Bronchial epithelial cell (primary cell): ENCODE results near the gene SIPA1. TPM values are rescaled to one million over a fixed set of nuclear protein-coding genes. Genes with fewer than 3 reads are reported as not detected.
A peak's percentile ranks its signal among the peaks of the same experiment; 100 is the strongest.
"Not testable (repeated sequence)": the region's sequence is repeated elsewhere in the genome, so short reads cannot be mapped to it uniquely, and the experiment has no call there.

Source experiments
- DNase-seq: peaks from one replicate; pipeline ENCODE4 v3.0.0-alpha.2; 2010; ENCODE audit warnings: low read depth
- FAIRE-seq: peaks from 2 replicates; lab custom pipeline; 2011; peaks lifted over from hg19 to GRCh38; lab: Jason Lieb, UNC
- H3K27me3 ChIP-seq: 2 replicates; pipeline ENCODE4 v1.5.1; 2011; ENCODE audit warnings: low read length; ENCODE audit not compliant: control insufficient read depth, insufficient read depth
- H3K36me3 ChIP-seq: 2 replicates; pipeline ENCODE4 v1.5.1; 2011; ENCODE audit warnings: low read length; ENCODE audit not compliant: control insufficient read depth, insufficient read depth
- H3K4me3 ChIP-seq: 2 replicates; pipeline ENCODE4 v1.5.1; 2011; ENCODE audit warnings: mild to moderate bottlenecking, low read depth, low read length, control low read depth
- CTCF ChIP-seq: IDR thresholded peaks from 2 replicates; pipeline ENCODE4 v1.5.1; 2011; ENCODE audit warnings: mild to moderate bottlenecking, moderate library complexity, low read length, control low read depth, inconsistent platforms; ENCODE audit not compliant: insufficient read depth, severe bottlenecking
- total RNA-seq: library from RNA; depleted of rRNA; stranded (reverse); fragments of >200 nt; gene quantifications from 2 replicates; pipeline ENCODE4 v1.2.1, GENCODE V29; 2014

SIPA1 gene
- total RNA-seq, 1 donor from 2014 or later: 11.1 TPM

- TF ChIP-seq CTCF: no peak
- H3K27me3 ChIP-seq: no peaks in the 10 kb centered on the region
- DNase-seq: no peak
- H3K36me3 ChIP-seq: no peaks in the 10 kb centered on the region
- H3K4me3 ChIP-seq: no peak overlapping the region
- FAIRE-seq: no peak
These were observed 42.4 kb downstream of the SIPA1 start for GRCh38 chr11:65680192-65680743.

GRCh38 chr11:65683480-65683879, 45.6 kb downstream of the SIPA1 start:
- DNase-seq, H3K27me3 ChIP-seq, H3K4me3 ChIP-seq, H3K36me3 ChIP-seq, FAIRE-seq: not testable (repeated sequence)

- no peak for FAIRE-seq
These were observed 48.1 kb downstream of the SIPA1 start for GRCh38 chr11:65685981-65686380.

GRCh38 chr11:65691847-65692246, 53.9 kb downstream of the SIPA1 start:
- FAIRE-seq: not testable (repeated sequence)

More at GRCh38 chr11:65685981-65686380, 48.1 kb downstream of the SIPA1 start:
- no peak for TF ChIP-seq CTCF
- Histone ChIP-seq H3K27me3 (no peaks in the 10 kb centered on the region), H3K4me3 (no peak overlapping the region), H3K36me3 (no peaks in the 10 kb centered on the region)
- no peak for DNase-seq

GRCh38 chr11:65692367-65692766, 54.5 kb downstream of the SIPA1 start:
- TF ChIP-seq CTCF: no peak
- Histone ChIP-seq H3K4me3 (no peak overlapping the region), H3K27me3 (peaks cover 5% of the 10 kb centered on the region), H3K36me3 (no peaks in the 10 kb centered on the region)
- FAIRE-seq: no peak
- no peak for DNase-seq

More at GRCh38 chr11:65691847-65692246, 53.9 kb downstream of the SIPA1 start:
- not testable (repeated sequence) for DNase-seq, H3K4me3 ChIP-seq, H3K27me3 ChIP-seq, H3K36me3 ChIP-seq

- no peak overlapping the region for H3K4me3 ChIP-seq
- FAIRE-seq (no peak), DNase-seq (peak; percentile 29)
- no peak for TF ChIP-seq CTCF
- H3K27me3 ChIP-seq: peaks cover 5% of the 10 kb centered on the region
- H3K36me3 ChIP-seq: no peaks in the 10 kb centered on the region
These were observed 57.7 kb downstream of the SIPA1 start for GRCh38 chr11:65695459-65696241.
